ENCODE measurements around the gene GRM2. TPM values are rescaled to one million over a fixed set of nuclear protein-coding genes. Genes with fewer than 3 reads are reported as not detected.

The GRM2 gene
- total and polyA plus RNA-seq, 4 donors = 0.13 to 0.77 (median 0.25) TPM

GRCh38 chr3:51703068-51703760 is 3.7 kb upstream of the GRM2 start:
- ATAC-seq (ENCODE audit: insufficient read depth, low FRiP score) (no peak), DNase-seq (no peak)
- TF ChIP-seq CTCF (IDR thresholded peaks at IDR 0.05; ENCODE audit: control extremely low read depth, extremely low read depth) = no peak
- H3K9me3 ChIP-seq (ENCODE audit: control insufficient read depth in 4 of 4, insufficient read depth in 3 of 4, low read length in 3 of 4) = peaks cover 0 to 3% (median 0%) of the 10 kb centered on the region in 4 donors
- 62 to 73% methylated on average over 6 of the region's 6 CpGs for WGBS, 2 donors
- H3K9ac ChIP-seq (ENCODE audit: insufficient read depth in 1 of 2, low read length in 2 of 2) = no peak overlapping the region
- peaks cover 0 to 6% (median 0%) of the 10 kb centered on the region in 5 donors for H3K4me1 ChIP-seq (ENCODE audit: control insufficient read depth in 5 of 5, insufficient read depth in 5 of 5, low read length in 5 of 5)
- peaks cover 0 to 51% (median 12%) of the 10 kb centered on the region in 4 donors for H3K36me3 ChIP-seq (ENCODE audit: control insufficient read depth in 4 of 4, insufficient read depth in 4 of 4, low read length in 4 of 4)
- no peak overlapping the region for H3K4me3 ChIP-seq
- no peak overlapping the region for H3K27ac ChIP-seq (ENCODE audit: low read depth in 1 of 2, low read length in 1 of 2)
- peaks cover 0 to 2% (median 2%) of the 10 kb centered on the region in 3 donors for H3K27me3 ChIP-seq (ENCODE audit: control insufficient read depth in 3 of 3, insufficient read depth in 3 of 3, low read length in 2 of 3)

GRCh38 chr3:51703761-51704510 is 2.9 kb upstream of the GRM2 start:
- ATAC-seq (ENCODE audit: insufficient read depth, low FRiP score) (no peak), DNase-seq (no peak)
- Histone ChIP-seq H3K27me3 (ENCODE audit: control insufficient read depth in 3 of 3, insufficient read depth in 3 of 3, low read length in 2 of 3) (peaks cover 0 to 8% (median 2%) of the 10 kb centered on the region in 3 donors), H3K4me1 (ENCODE audit: control insufficient read depth in 5 of 5, insufficient read depth in 5 of 5, low read length in 5 of 5) (peaks cover 0 to 6% (median 0%) of the 10 kb centered on the region in 5 donors), H3K9ac (ENCODE audit: insufficient read depth in 1 of 2, low read length in 2 of 2) (no peak overlapping the region), H3K27ac (ENCODE audit: low read depth in 1 of 2, low read length in 1 of 2) (no peak overlapping the region), H3K36me3 (ENCODE audit: control insufficient read depth in 4 of 4, insufficient read depth in 4 of 4, low read length in 4 of 4) (peaks cover 0 to 48% (median 12%) of the 10 kb centered on the region in 4 donors), H3K4me3 (no peak overlapping the region), H3K9me3 (ENCODE audit: control insufficient read depth in 4 of 4, insufficient read depth in 3 of 4, low read length in 3 of 4) (peaks cover 0 to 3% (median 0%) of the 10 kb centered on the region in 4 donors)
- 81 to 86% methylated on average over 12 of the region's 12 CpGs for WGBS, 2 donors
- no peak for TF ChIP-seq CTCF (IDR thresholded peaks at IDR 0.05; ENCODE audit: control extremely low read depth, extremely low read depth)

GRCh38 chr3:51704511-51704950 is 2.3 kb upstream of the GRM2 start:
- ATAC-seq (ENCODE audit: insufficient read depth, low FRiP score) = no peak
- 82 to 94% methylated on average over 4 of the region's 4 CpGs for WGBS, 2 donors
- no peak overlapping the region for H3K27ac ChIP-seq (ENCODE audit: low read depth in 1 of 2, low read length in 1 of 2)

More at GRCh38 chr3:51704511-51704950, 2.3 kb upstream of the GRM2 start:
- TF ChIP-seq CTCF (IDR thresholded peaks at IDR 0.05; ENCODE audit: control extremely low read depth, extremely low read depth) = no peak
- Histone ChIP-seq H3K36me3 (ENCODE audit: control insufficient read depth in 4 of 4, insufficient read depth in 4 of 4, low read length in 4 of 4) (peaks cover 0 to 43% (median 10%) of the 10 kb centered on the region in 4 donors), H3K9ac (ENCODE audit: insufficient read depth in 1 of 2, low read length in 2 of 2) (no peak overlapping the region), H3K9me3 (ENCODE audit: control insufficient read depth in 4 of 4, insufficient read depth in 3 of 4, low read length in 3 of 4) (peaks cover 0 to 3% (median 0%) of the 10 kb centered on the region in 4 donors), H3K27me3 (ENCODE audit: control insufficient read depth in 3 of 3, insufficient read depth in 3 of 3, low read length in 2 of 3) (peaks cover 0 to 11% (median 2%) of the 10 kb centered on the region in 3 donors), H3K4me1 (ENCODE audit: control insufficient read depth in 5 of 5, insufficient read depth in 5 of 5, low read length in 5 of 5) (peaks cover 0 to 6% (median 0%) of the 10 kb centered on the region in 5 donors), H3K4me3 (no peak overlapping the region)
- DNase-seq = no peak

All from lung (tissue), 12 donors.